ENCODE data around the gene ZNF823. TPM values are rescaled to one million over a fixed set of nuclear protein-coding genes. Genes with fewer than 3 reads are reported as not detected.

The ZNF823 gene
- total RNA-seq, 1 donor, result 4.1 TPM

DNA sequence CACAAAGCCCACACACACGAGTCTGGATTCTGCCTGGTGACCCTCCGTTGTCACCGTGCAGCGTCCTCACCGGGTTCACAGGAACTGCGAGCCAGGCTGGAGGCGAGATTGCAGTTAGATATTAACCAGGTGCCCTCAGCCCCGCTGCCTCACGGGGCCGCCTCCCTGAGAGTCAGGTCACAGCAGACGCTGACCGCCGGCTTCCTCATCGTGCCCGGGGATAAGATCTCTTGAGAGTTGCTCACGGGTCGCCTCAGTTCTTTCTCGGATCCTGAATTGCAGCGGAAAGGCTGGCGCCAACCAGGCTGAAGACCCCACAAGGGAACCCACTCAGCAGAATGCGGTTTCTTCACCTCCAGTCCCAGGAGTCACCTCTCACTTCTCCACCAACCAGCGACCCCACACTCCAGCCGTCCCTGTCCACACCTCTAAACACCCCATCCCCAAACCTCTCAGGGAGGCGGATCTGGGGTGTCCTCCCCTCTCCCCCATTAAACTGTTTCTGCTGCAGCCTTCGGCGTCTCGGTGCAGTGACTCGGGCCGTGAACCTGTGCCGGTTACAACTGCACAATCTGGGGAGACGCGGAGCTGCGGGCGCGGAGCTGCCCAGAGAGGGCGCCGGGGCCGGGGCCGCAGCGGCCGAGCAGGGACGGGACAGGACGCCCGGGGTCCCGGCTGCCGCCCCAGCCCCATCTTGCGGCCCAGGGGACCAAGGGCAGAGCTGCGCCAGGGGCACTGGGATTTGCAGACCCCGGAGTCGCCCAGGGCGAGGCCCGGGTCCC, 591 bp downstream of the ZNF823 start:
- TF ChIP-seq, protein P1, sequence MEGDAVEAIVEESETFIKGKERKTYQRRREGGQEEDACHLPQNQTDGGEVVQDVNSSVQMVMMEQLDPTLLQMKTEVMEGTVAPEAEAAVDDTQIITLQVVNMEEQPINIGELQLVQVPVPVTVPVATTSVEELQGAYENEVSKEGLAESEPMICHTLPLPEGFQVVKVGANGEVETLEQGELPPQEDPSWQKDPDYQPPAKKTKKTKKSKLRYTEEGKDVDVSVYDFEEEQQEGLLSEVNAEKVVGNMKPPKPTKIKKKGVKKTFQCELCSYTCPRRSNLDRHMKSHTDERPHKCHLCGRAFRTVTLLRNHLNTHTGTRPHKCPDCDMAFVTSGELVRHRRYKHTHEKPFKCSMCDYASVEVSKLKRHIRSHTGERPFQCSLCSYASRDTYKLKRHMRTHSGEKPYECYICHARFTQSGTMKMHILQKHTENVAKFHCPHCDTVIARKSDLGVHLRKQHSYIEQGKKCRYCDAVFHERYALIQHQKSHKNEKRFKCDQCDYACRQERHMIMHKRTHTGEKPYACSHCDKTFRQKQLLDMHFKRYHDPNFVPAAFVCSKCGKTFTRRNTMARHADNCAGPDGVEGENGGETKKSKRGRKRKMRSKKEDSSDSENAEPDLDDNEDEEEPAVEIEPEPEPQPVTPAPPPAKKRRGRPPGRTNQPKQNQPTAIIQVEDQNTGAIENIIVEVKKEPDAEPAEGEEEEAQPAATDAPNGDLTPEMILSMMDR (IDR thresholded peaks at IDR 0.05; ENCODE audit: insufficient read depth, low read length), result peak; percentile 6
- peak overlapping the region; percentile 86 for H3K4me3 ChIP-seq (ENCODE audit: low read depth, low read length)
- peak; percentile 21 for DNase-seq (ENCODE audit: low read depth)

DNA sequence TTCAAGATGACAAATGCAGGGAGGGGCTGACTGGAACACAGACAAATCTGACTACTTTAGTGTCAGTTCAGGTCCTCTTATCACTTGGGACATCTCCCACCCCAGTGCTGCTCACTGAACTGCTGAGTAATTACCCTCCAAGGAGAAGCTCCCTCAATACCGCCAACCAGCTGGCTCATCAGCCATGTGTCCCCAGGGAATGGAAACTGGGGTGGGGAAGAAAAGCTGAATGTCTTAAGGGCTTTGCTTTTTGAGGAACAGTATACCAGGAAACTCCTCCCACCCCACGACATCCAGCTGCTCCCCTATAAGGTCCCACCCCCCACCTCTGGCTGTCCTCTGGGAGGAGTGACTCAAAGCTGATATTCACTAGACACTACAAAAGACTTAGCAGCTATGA, 2.0 kb downstream of the ZNF823 start:
- H3K4me3 ChIP-seq (ENCODE audit: low read depth, low read length), result peak overlapping the region; percentile 9
- TF ChIP-seq, protein P1 (IDR thresholded peaks at IDR 0.05; ENCODE audit: insufficient read depth, low read length), result no peak
- DNase-seq (ENCODE audit: low read depth), result peak; percentile 56

DNA sequence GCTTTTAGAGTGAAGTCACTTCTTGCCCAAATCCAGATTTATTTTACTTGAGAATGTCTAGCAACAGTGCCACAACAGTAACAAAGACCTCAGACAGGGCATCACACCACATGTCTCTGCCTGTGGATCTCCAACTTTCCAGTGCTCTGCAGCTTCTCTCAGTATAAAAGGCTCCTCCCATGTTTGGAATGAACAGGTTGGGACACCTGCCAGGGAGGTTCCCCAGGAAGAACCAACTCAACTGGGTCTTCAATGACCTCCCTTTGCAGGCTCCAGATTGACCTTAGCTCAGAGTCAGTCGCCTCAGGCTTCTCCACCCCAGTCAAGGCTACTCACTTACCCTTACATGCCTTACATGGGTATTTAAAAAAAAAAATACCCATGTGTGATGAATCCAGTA, 3.4 kb downstream of the ZNF823 start:
- H3K4me3 ChIP-seq (ENCODE audit: low read depth, low read length), result no peak overlapping the region
- DNase-seq (ENCODE audit: low read depth), result no peak
- TF ChIP-seq, protein P1 (IDR thresholded peaks at IDR 0.05; ENCODE audit: insufficient read depth, low read length), result no peak

DNA sequence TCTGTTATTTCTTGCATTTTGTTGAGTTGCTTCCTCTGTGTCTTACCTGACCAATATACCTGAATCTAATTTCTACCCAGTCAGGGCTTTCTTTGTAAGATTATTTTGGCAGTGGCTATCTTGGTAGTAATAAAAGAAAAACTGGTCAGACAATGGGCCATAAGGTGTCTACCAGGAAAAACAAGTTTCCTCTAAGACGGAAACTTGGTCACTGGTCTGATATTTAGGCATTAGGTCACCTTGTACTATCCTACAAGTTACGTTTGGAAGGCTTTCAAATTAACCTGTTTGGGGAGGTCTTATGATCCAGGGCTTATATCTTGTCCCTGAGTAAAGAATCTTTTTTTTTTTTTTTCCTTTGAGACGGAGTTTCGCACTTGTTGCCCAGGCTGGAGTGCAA, 9.2 kb downstream of the ZNF823 start:
- H3K4me3 ChIP-seq (ENCODE audit: low read depth, low read length), result no peak overlapping the region
- TF ChIP-seq, protein P1 (IDR thresholded peaks at IDR 0.05; ENCODE audit: insufficient read depth, low read length), result no peak
- no peak for DNase-seq (ENCODE audit: low read depth)

DNA sequence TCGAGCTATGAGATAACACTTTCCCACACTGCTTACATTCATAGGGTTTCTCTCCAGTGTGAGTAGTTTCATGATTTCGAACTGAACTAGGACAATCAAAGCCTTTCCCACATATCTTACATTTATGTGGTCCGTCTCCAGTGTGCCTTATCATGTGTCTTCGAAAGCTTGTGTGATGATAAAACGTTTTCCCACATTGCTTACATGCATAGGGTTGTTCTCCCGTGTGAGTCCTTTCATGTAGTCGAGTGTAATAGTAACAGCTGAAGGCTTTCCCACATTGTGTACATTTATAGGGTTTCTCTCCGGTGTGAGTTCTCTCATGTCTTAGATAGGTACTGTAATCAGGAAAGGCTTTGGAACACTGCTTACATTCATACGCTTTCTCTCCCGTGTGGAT, 16.3 kb downstream of the ZNF823 start:
- no peak overlapping the region for H3K4me3 ChIP-seq (ENCODE audit: low read depth, low read length)
- no peak for DNase-seq (ENCODE audit: low read depth)
- TF ChIP-seq, protein P1 (IDR thresholded peaks at IDR 0.05; ENCODE audit: insufficient read depth, low read length), result no peak

DNA sequence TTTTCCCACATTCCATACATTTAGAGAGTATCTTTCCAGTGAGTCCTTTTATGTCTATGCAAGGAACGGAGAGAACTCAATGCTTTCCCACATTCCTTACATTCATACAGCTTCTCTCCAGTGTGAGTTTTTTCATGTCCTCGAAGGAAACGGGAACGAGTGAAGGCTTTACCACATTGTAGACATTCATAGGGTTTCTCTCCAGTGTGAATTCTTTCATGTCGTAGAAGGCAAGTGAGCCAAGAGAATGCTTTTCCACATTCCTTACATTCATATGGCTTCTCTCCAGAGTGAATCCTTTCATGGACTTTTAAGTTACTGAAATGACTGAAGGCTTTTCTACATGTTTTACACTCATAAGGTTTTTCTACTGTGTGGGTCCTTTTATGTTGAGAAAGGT, 17.1 kb downstream of the ZNF823 start:
- TF ChIP-seq, protein P1 (IDR thresholded peaks at IDR 0.05; ENCODE audit: insufficient read depth, low read length), result no peak

DNA sequence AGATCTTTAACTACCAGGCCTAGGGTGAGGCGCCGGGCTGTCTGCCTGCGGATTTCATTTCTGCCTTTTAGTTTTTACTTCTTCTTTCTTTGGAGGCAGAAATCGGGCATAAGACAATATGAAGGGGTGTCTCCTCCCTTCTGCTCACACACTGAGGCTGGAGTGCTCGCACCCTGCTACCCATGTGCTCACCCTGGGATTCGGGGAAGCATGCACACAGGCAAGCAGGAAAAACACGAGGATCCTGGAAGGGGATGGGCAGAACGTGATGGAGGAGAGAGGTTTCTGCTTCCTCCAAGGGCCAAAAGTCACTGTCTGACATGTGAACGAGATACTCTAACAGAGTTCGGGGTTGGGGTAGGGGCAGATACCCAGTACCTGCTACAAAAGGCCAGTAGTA, 28.4 kb downstream of the ZNF823 start:
- no peak for DNase-seq (ENCODE audit: low read depth)
- no peak overlapping the region for H3K4me3 ChIP-seq (ENCODE audit: low read depth, low read length)
- TF ChIP-seq, protein P1 (IDR thresholded peaks at IDR 0.05; ENCODE audit: insufficient read depth, low read length), result no peak

More for the DNA sequence above, 17.1 kb downstream of the ZNF823 start:
- DNase-seq (ENCODE audit: low read depth), result no peak
- no peak overlapping the region for H3K4me3 ChIP-seq (ENCODE audit: low read depth, low read length)

Measured in fibroblast of the aortic adventitia (primary cell).